A673 (cell line): Measurements from ENCODE around the gene PRICKLE3.

Source experiments
- CTCF ChIP-seq: fragments of 300-800, 200-600 bp; sonication (generic); conservative IDR thresholded peaks from 2 replicates; pipeline ENCODE4 v1.5.1; 2017; ENCODE audit warnings: low read depth, mild to moderate bottlenecking, antibody characterized with exemption, low read length, moderate library complexity, mixed read lengths
- EZH2 ChIP-seq: fragments of 200-600 bp; sonication (generic); IDR thresholded peaks from 2 replicates; pipeline ENCODE4 v1.6.1; 2017; ENCODE audit warnings: borderline replicate concordance, low read depth, mild to moderate bottlenecking, mixed read lengths, antibody characterized with exemption, low read length; ENCODE audit not compliant: poor library complexity, severe bottlenecking

- TF ChIP-seq CTCF, result no peak
- no peak for TF ChIP-seq EZH2
Observed at GRCh38 chrX:49206543-49206942, 20.4 kb upstream of the PRICKLE3 start.
